Superior temporal gyrus (tissue), 1 donor: ENCODE measurements around the gene ERFL.

ENCODE experiments used
- DNase-seq: peaks from one replicate; pipeline ENCODE4 v3.0.0-alpha.2; 2016; ENCODE audit errors: extremely low spot score

ERFL gene

DNA sequence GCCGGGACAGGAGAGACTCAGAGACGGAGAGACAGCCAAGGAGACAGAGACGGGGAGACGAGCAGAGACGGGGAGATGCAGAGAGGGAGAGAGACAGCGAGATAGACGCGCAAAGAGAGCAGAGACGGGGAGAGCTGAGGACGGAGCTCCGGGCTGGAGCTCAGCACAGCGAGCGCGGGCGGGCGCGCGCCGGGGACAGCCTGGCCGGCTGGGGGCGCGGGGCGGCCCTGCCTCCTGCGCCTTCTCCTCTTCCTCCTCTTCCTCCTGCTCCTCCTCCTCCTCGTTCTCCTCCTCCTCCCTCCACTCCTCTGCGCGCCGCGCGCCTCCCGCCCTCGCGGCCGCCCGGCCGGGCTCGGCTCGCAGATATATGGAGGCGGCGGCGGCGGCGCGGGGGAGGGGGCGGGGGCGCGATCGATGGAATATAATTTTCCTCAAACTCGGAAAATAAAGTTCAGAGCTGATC lies at the start of gene ERFL:
Gene ERFL, minus strand, starts transcription at position 229 of the 463 bp plus-strand sequence. CDS start 15,530 bp downstream, outside the sequence.
- DNase-seq, result no peak

- no peak for DNase-seq
Observed at GRCh38 chr19:41977916-41978315, 49.7 kb upstream of the ERFL start.

GRCh38 chr19:41974652-41975051 lies 46.4 kb upstream of the ERFL start:
- DNase-seq, result no peak

GRCh38 chr19:41971363-41971762 lies 43.1 kb upstream of the ERFL start:
- no peak for DNase-seq

GRCh38 chr19:41969772-41970458 lies 41.7 kb upstream of the ERFL start:
- DNase-seq, result no peak

DNA sequence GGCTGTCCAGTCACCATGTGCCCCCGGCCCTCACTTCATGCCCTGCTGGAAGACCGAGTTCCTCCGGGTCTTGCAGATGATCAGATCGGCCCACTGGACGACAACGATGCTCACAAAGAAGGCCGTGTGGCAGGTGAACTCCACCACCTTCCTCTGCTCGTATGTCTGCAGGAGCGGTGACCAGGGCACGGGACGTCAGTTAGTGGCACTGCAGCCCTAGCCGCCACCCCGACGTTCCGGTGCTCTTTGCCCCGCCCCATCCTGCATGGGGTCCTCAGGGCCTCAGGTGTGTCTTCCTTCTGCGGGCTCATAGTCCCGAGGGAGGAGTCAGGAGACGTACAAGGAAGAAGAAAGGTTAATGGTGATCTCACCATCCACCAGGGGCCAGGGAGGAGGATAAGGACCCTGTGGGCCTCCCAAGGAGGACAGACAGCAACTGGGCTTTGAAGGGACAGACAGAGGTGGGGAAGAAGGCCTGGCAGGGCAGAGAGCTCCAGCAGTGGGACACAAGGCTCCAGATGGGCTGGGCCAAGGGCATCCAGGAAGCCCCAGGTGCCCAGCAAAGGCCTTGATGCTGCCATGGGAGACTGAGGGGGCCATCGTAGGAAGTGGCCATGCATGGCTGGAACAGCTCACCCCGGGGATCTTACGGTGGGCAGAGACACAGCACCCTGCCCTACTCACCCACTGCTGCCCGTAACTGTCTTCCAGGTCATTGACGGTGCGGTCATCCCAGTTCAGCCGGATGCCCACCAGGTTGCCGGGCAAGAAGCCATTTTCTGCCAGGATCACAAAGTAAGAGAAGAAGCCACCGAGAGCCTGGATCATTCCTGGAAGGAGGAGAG lies 40.7 kb upstream of the ERFL start:
- no peak for DNase-seq

DNA sequence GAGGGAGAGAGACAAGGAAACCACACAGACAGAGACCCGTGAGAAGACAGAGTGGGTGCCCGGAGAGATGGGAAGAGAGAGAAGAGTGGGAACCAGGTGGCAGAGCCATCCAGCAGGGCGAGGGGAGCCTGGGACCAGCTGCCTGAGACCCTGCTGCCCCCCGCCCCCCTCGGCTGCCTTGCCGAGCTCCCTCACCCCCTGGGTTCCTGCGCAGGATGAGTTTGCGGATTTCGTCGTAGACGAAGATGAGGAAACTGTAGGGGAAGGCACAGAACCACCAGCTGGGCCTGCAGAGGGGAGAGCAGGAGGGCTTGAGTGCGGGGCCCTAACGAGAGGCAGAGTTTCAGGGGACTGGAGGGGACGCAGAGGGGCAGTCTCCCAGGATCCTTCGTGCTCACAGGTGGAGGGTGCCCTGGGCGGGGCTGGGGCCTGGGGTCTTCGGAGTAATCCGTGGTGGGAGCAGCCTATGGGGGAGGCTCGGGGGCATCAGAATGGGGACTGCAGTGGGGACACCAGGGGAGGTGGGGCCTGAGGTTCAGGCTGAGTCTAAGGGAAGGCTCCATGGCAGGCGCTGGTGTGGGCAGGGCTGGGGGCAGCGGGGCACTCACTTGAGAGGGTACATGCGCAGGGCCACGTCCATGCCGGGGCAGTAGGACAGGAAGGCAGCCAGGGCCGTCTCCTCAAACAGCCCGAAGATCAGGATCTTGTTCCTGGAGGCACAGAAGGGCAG lies 39.0 kb upstream of the ERFL start:
- no peak for DNase-seq

GRCh38 chr19:41965106-41965505 lies 36.9 kb upstream of the ERFL start:
- no peak for DNase-seq

DNA sequence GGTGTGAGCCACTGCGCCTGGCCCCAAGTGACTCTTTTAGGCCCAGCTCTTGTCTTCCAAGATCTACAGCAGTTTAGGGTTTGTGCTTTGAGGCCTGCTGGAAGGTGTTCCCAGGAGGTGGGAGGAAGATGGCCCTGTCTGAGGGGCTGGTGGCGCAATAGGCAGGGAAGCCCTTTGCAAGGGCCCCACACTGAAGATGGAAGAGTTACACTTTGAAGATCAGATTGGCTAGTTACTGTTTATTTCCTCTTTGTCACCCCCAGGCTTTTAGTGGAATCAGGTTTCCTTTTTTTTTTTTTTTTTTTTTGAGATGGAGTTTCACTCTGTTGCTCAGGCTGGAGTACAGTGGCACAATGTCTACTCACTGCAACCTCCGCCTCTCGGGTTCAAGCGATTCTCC lies 32.7 kb upstream of the ERFL start:
- DNase-seq, result no peak

DNA sequence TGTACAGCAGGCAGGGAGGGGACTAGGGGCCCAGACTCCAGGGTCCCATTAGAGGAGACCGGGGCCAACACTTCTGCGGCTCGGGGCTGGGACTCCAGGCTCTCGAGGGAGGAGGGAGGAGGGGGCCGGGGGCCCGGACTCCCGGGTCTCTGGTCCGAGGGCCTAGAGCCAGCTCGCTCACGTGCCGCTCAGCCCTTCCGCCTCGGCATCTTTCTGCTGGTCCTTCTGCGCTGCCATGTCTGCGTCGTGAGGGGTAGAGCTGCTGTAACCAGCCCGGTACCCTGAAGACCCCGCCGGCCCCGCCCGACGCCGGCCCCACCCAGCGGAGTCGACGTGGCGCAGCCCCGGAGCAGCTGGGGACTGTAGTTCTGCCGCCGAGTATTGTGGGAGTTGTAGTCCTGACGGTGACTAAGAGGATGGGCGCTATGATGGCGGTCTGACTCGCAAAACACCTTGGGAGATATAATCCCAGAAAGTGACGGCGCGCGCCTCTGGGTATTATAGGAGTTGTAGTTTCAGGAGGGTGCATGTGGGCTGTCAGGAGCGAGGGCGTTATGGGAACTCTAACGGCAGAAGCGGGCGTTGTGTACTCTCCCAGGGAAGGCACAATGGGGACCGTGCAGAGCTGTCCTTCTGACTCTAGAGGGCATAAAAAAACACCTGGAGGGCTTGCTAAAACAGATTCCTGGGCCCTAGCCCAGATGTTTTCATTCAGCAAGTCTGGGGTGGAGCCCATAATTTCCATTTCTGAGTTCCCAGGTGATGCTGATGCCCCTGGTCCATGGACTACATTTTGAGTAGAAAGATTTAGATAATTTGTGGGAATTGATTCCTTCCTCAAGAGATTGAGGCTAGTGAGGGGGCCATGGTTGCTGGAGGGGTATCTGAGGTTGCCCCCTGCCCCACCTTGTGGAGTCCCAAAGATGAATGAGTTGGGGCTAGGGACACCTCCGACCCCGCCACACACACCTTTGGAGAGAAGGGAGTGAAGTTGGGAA lies 31.1 kb upstream of the ERFL start, which contains the start of gene RABAC1:
Gene RABAC1, minus strand, starts transcription at position 266 of the 998 bp plus-strand sequence. Its CDS starts 29 bp downstream, at position 237.
- DNase-seq, result peak; percentile 96

DNA sequence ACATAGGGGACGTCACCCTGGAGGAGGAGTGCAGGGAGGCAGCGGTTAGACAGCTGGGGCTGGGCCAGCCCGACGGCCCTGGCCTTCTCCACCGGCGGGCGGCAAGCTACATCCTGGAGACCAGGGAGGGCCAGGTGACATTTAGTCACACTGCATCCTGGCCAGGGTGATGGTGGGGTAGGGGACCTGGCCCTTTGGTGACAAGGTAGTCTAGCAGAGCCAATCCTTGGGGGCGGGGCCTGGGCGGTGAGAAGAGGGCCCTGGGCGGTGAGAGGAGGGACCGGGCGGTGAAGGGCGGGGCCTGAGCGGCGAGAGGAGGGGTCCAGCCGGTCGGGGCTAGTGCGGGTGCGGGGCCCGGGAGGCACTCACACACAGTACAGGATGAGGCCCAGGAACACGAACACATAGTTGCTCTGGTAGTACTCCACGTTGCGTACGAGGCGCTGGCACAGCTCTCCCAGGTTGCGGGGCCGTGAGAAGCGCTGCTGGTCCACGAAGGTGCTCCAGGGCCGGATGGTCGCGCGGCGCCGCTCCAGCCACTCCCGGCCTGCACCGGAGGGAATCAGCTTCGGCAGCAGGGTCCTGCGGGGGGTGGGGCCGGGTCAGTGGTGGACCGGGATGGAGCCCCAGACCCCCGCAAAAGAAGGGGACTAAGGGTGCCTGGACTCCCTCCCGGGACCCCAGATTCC lies 30.3 kb upstream of the ERFL start:
- peak; percentile 19 for DNase-seq

- DNase-seq, result peak; percentile 71
Observed at GRCh38 chr19:41957838-41958366, 29.7 kb upstream of the ERFL start.

GRCh38 chr19:41957161-41957837 lies 29.1 kb upstream of the ERFL start:
- no peak for DNase-seq

- no peak for DNase-seq
Observed at GRCh38 chr19:41956621-41957020, 28.4 kb upstream of the ERFL start.

DNA sequence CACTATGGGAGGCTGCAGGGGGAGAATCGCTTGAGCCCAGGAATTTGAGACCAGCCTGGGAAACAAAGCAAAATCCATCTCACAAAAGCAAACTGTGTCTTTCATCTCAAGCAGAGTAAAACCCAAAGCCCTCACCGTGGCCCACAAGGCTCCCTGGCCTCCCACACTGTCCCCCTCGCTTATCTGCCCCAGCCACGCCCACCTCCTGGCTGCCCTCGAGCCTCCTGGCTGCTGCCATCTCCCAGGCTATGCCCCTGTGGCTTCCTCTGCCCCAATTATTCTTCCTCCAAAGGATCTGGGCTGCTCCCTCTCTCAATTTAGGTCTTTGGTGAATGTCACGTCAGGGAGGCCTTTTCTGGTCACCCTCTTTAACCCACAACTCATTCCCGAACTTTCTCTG lies 27.3 kb upstream of the ERFL start:
- DNase-seq, result no peak

DNA sequence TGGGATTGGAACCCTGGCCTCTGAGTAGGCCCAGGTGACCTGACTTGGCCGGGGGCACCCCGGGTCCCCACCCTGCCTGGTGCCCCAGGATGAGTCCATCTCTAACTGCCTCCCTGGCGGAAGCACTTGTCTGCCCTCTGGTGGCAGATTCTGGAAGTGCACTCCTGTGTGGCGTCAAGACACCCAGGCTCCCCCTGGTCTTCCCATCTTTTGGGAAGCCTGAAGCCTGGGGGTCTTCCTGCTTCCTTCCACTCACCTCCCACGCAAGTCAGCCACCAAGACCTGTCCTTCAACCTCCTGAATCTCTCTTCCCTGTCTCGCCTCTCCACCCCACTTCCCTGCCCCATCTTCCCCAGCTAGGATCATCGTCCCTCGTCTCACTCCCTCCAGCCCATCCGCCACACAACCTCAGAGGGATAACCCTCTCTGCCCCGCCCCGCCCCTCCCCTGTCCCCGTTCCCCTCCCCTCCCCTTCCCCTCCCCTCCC lies 23.5 kb upstream of the ERFL start:
- peak; percentile 88 for DNase-seq

DNA sequence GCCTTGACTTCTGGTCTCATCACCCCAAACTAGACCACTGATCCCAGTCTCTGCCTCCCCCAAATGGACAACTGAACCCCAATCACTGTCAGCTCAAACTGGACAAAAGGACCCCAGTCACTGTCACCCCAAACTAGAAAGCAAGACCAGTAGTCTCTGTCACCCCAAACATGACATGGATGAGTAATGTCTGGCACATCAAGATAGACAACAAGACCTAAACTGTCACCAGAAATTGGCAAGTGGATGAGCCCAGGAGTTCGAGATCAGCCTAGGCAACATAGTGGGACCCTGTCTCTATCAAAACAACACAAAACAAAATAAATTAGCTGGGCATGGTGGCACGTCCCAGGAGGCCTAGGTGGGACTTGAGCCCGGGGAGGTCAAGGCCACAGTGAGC lies 18.8 kb upstream of the ERFL start:
- no peak for DNase-seq

- no peak for DNase-seq
Observed at GRCh38 chr19:41945135-41945766, 17.0 kb upstream of the ERFL start.

- DNase-seq, result no peak
Observed at GRCh38 chr19:41944336-41944735, 16.1 kb upstream of the ERFL start.
